H1 (cell line): ENCODE results near the gene TMSB10.
"Not testable (repeated sequence)": the region's sequence is repeated elsewhere in the genome, so short reads cannot be mapped to it uniquely, and the experiment has no call there.

Experiments used
- CBX8 ChIP-seq: fragments of 300-800, 300-1000 bp; sonication (generic); IDR thresholded peaks from 2 replicates; pipeline ENCODE4 v1.7.1; 2016; ENCODE audit warnings: low read depth, low read length, borderline replicate concordance
- CREB1 ChIP-seq: IDR thresholded peaks from 2 replicates; pipeline ENCODE4 v1.6.1; 2012; ENCODE audit warnings: inconsistent platforms
- CTCF ChIP-seq, 3 experiments: IDR thresholded peaks; 1 replicate in 2 of 3; 2 replicates in 1 of 3; pipeline versions ENCODE4 v1.5.1 to v1.6.1; 2011; ENCODE audit warnings: low read length in 3 of 3, mild to moderate bottlenecking in 3 of 3, inconsistent platforms in 2 of 3, low read depth in 1 of 3, moderate library complexity in 1 of 3; ENCODE audit not compliant: insufficient read depth in 1 of 3; ENCODE audit errors: control extremely low read depth in 1 of 3
- EP300 ChIP-seq, 2 experiments: IDR thresholded peaks; 1 replicate in 1 of 2; 2 replicates in 1 of 2; pipeline ENCODE4 v1.6.1; 2011 to 2012; ENCODE audit warnings: low read depth in 2 of 2, low read length in 2 of 2, mild to moderate bottlenecking in 2 of 2, borderline replicate concordance in 1 of 2, inconsistent platforms in 1 of 2, moderate library complexity in 1 of 2
- EZH2 ChIP-seq: fragments of 200-600 bp; sonication (generic); IDR thresholded peaks from 2 replicates; pipeline ENCODE4 v1.7.1; 2012; ENCODE audit warnings: low read depth, mild to moderate bottlenecking, moderate library complexity, low read length, inconsistent platforms; ENCODE audit not compliant: severe bottlenecking
- KDM5A ChIP-seq: fragments of 200-600 bp; IDR thresholded peaks from 2 replicates; pipeline ENCODE4 v1.7.1; 2012; ENCODE audit warnings: mild to moderate bottlenecking, low read length, inconsistent platforms, mixed read lengths
- MAFK ChIP-seq: IDR thresholded peaks from 2 replicates; pipeline ENCODE4 v1.6.1; 2012; ENCODE audit warnings: low read depth, mild to moderate bottlenecking, improper control_type of control experiment, low read length
- MAX ChIP-seq: IDR thresholded peaks from 2 replicates; pipeline ENCODE4 v1.6.1; 2012; ENCODE audit warnings: inconsistent platforms
- POU5F1 ChIP-seq: IDR thresholded peaks from 2 replicates; pipeline ENCODE4 v1.6.1; 2011; ENCODE audit warnings: low read depth, mild to moderate bottlenecking, low read length, moderate library complexity
- SRF ChIP-seq: IDR thresholded peaks from 2 replicates; pipeline ENCODE4 v1.6.1; 2011; ENCODE audit warnings: mild to moderate bottlenecking, low read depth, low read length, moderate library complexity
- TCF12 ChIP-seq: IDR thresholded peaks from 2 replicates; pipeline ENCODE4 v1.6.1; 2011; ENCODE audit warnings: low read depth, mild to moderate bottlenecking, low read length
- USF2 ChIP-seq: IDR thresholded peaks from 2 replicates; pipeline ENCODE4 v1.6.1; 2011; ENCODE audit warnings: low read length, improper control_type of control experiment
- YY1 ChIP-seq: IDR thresholded peaks from 2 replicates; pipeline ENCODE4 v1.6.1; 2011; ENCODE audit warnings: low read depth, mild to moderate bottlenecking, low read length

GRCh38 chr2:84945838-84946203 lies 40.4 kb downstream of the TMSB10 start:
- not testable (repeated sequence) for TF ChIP-seq MAX; EP300 (IDR thresholded peaks at IDR 0.05; ENCODE audit: borderline replicate concordance in 1 of 2, low read depth in 2 of 2, low read length in 2 of 2); MAFK; YY1; CTCF (IDR thresholded peaks at IDR 0.05; ENCODE audit: control extremely low read depth in 1 of 3, insufficient read depth in 1 of 3, low read depth in 1 of 3, low read length in 3 of 3); TCF12; KDM5A; EZH2; SRF; CBX8; CREB1; POU5F1; USF2
